VCaP (cell line): ENCODE data around the gene BMAL2.
A peak's percentile ranks its signal among the peaks of the same experiment; 100 is the strongest.

ENCODE experiments used
- H3K27ac ChIP-seq: fragments of 450-650 bp; 2 replicates; pipeline ENCODE4 v1.5.1; 2017
- CTCF ChIP-seq: fragments of 450-650 bp; conservative IDR thresholded peaks from 2 replicates; pipeline ENCODE4 v1.5.1; 2017; ENCODE audit warnings: mild to moderate bottlenecking, moderate library complexity

The BMAL2 gene

GRCh38 chr12:27292718-27293117 is 39.9 kb upstream of the BMAL2 start:
- peak overlapping the region; percentile 49 for H3K27ac ChIP-seq
- TF ChIP-seq CTCF = no peak

- peak overlapping the region; percentile 49 for H3K27ac ChIP-seq
Measured at GRCh38 chr12:27293463-27293862, 39.2 kb upstream of the BMAL2 start.

GRCh38 chr12:27296674-27297073 is 36.0 kb upstream of the BMAL2 start:
- no peak overlapping the region for H3K27ac ChIP-seq

More at GRCh38 chr12:27293463-27293862, 39.2 kb upstream of the BMAL2 start:
- TF ChIP-seq CTCF = no peak

GRCh38 chr12:27297566-27297965 is 35.1 kb upstream of the BMAL2 start:
- H3K27ac ChIP-seq = no peak overlapping the region
- TF ChIP-seq CTCF = no peak

More at GRCh38 chr12:27296674-27297073, 36.0 kb upstream of the BMAL2 start:
- TF ChIP-seq CTCF = no peak

- no peak for TF ChIP-seq CTCF
- no peak overlapping the region for H3K27ac ChIP-seq
Measured at GRCh38 chr12:27299102-27299501, 33.5 kb upstream of the BMAL2 start.

GRCh38 chr12:27300226-27300625 is 32.4 kb upstream of the BMAL2 start:
- TF ChIP-seq CTCF = no peak
- H3K27ac ChIP-seq = no peak overlapping the region

- H3K27ac ChIP-seq = no peak overlapping the region
- no peak for TF ChIP-seq CTCF
Measured at GRCh38 chr12:27303139-27304111, 29.2 kb upstream of the BMAL2 start.
